OCI-LY1 (cell line): ENCODE data around the gene ZAR1L.

Source experiments
- H2AFZ ChIP-seq: fragments of 200-600 bp; sonication (generic), shearing (Covaris generic); 2 replicates; pipeline ENCODE4 v1.6.0; 2014; ENCODE audit warnings: antibody characterized with exemption, mild to moderate bottlenecking, low read length
- H3F3A ChIP-seq: fragments of 200-600 bp; sonication (generic), shearing (Covaris generic); 2 replicates; pipeline ENCODE4 v1.6.0; 2014; ENCODE audit warnings: mild to moderate bottlenecking, antibody characterized with exemption, low read length, moderate library complexity; ENCODE audit not compliant: insufficient read depth
- H3K27ac ChIP-seq: fragments of 200-600 bp; sonication (generic); 2 replicates; pipeline ENCODE4 v1.5.1; 2014; ENCODE audit warnings: low read length, mixed run types, mild to moderate bottlenecking, low read depth; ENCODE audit not compliant: poor library complexity, severe bottlenecking
- H3K27me3 ChIP-seq: fragments of 200-600 bp; sonication (generic); 2 replicates; pipeline ENCODE4 v1.6.0; 2014; ENCODE audit warnings: antibody characterized with exemption, mild to moderate bottlenecking, low read length, moderate library complexity; ENCODE audit not compliant: insufficient read depth
- H3K36me3 ChIP-seq: fragments of 200-600 bp; sonication (generic); 2 replicates; pipeline ENCODE4 v1.6.1; 2014; ENCODE audit warnings: mild to moderate bottlenecking, antibody characterized with exemption, low read length, moderate library complexity, mixed read lengths; ENCODE audit not compliant: insufficient read depth
- H3K4me1 ChIP-seq: fragments of 200-600 bp; sonication (generic); 2 replicates; pipeline ENCODE4 v1.5.1; 2014; ENCODE audit warnings: mild to moderate bottlenecking, low read length, moderate library complexity; ENCODE audit not compliant: insufficient read depth, severe bottlenecking
- H3K4me2 ChIP-seq: fragments of 200-600 bp; sonication (generic), shearing (Covaris generic); 2 replicates; pipeline ENCODE4 v1.6.1; 2014; ENCODE audit warnings: low read length
- H3K4me3 ChIP-seq: fragments of 200-600 bp; sonication (generic); 2 replicates; pipeline ENCODE4 v1.5.1; 2014; ENCODE audit warnings: low read length, low read depth, mild to moderate bottlenecking, mixed read lengths; ENCODE audit not compliant: poor library complexity, severe bottlenecking
- H3K79me2 ChIP-seq: fragments of 200-600 bp; shearing (Covaris generic); 2 replicates; pipeline ENCODE4 v1.6.1; 2016; ENCODE audit warnings: mixed run types, low read length, mixed read lengths; ENCODE audit not compliant: insufficient read depth
- H3K9ac ChIP-seq: fragments of 200-600 bp; sonication (generic), shearing (Covaris generic); 2 replicates; pipeline ENCODE4 v1.6.1; 2014; ENCODE audit warnings: mild to moderate bottlenecking, low read length, mixed read lengths
- H3K9me2 ChIP-seq: fragments of 200-600 bp; sonication (generic), shearing (Covaris generic); 2 replicates; pipeline ENCODE4 v1.6.1; 2014; ENCODE audit warnings: low read depth, mild to moderate bottlenecking, low read length, mixed read lengths
- H3K9me3 ChIP-seq: fragments of 200-600 bp; shearing (Covaris generic); 2 replicates; pipeline ENCODE4 v1.6.1; 2014; ENCODE audit warnings: low read length, mixed read lengths
- H4K20me1 ChIP-seq: fragments of 200-600 bp; sonication (generic), shearing (Covaris generic); 2 replicates; pipeline ENCODE4 v1.6.0; 2016; ENCODE audit warnings: mild to moderate bottlenecking, low read length; ENCODE audit not compliant: insufficient read depth
- EZH2 ChIP-seq: fragments of 200-600 bp; sonication (generic), shearing (Covaris generic); IDR thresholded peaks from 2 replicates; pipeline ENCODE4 v1.8.0; 2017; ENCODE audit warnings: borderline replicate concordance, mixed run types, mild to moderate bottlenecking, antibody characterized with exemption, low read length, moderate library complexity, mixed read lengths
- TF ChIP-seq, protein P1 (sequence below): fragments of 200-600 bp; sonication (generic), shearing (Covaris generic); IDR thresholded peaks from 2 replicates; pipeline ENCODE4 v1.5.1; 2017; ENCODE audit warnings: mild to moderate bottlenecking, antibody characterized with exemption, low read length, moderate library complexity, mixed read lengths

The ZAR1L gene

DNA sequence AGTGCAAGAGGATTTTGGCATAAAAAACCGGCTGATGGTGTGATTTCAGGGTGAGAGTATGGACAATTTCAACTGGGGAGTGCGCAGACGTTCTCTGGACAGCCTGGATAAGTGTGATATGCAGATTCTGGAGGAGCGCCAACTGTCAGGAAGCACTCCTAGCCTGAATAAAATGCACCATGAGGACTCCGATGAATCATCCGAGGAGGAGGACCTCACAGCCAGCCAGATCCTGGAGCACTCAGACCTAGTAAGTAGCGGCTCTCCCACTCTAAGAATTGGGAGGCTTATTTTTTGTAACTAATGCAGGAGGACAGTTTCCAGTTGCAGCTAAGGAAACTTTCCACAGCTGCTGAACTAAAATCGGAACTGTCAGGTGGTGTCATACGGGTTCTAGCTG, 53.6 kb downstream of the ZAR1L start:
- Histone ChIP-seq H2AFZ (no peak overlapping the region), H3K4me2 (no peak overlapping the region), H3K9me2 (no peaks in the 10 kb centered on the region), H4K20me1 (no peaks in the 10 kb centered on the region), H3K79me2 (no peaks in the 10 kb centered on the region), H3K27ac (no peak overlapping the region), H3K4me3 (no peak overlapping the region), H3K4me1 (no peaks in the 10 kb centered on the region), H3K27me3 (no peaks in the 10 kb centered on the region), H3K9me3 (no peaks in the 10 kb centered on the region), H3K36me3 (no peaks in the 10 kb centered on the region), H3F3A (no peaks in the 10 kb centered on the region), H3K9ac (no peak overlapping the region)
- TF ChIP-seq, protein P1, sequence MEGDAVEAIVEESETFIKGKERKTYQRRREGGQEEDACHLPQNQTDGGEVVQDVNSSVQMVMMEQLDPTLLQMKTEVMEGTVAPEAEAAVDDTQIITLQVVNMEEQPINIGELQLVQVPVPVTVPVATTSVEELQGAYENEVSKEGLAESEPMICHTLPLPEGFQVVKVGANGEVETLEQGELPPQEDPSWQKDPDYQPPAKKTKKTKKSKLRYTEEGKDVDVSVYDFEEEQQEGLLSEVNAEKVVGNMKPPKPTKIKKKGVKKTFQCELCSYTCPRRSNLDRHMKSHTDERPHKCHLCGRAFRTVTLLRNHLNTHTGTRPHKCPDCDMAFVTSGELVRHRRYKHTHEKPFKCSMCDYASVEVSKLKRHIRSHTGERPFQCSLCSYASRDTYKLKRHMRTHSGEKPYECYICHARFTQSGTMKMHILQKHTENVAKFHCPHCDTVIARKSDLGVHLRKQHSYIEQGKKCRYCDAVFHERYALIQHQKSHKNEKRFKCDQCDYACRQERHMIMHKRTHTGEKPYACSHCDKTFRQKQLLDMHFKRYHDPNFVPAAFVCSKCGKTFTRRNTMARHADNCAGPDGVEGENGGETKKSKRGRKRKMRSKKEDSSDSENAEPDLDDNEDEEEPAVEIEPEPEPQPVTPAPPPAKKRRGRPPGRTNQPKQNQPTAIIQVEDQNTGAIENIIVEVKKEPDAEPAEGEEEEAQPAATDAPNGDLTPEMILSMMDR, result no peak

DNA sequence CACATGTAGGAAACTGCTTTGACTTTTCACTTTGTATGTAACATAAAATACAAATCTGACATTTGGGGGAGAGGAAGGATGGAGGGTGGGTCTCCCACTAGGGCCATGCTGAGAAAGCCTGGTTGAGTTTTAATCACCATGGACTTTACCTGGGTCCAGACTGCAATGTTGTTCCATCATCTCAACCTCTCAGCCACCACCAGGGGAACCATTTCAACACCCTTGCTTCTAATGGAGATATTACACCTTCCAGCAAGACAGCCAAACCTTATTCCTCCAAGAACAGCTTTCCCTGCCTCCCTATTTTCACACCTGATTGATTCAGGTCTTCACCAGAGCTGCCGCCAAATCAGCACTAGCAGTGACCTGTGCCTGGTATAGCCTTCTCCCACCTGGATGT, 56.0 kb downstream of the ZAR1L start:
- H3K4me2 ChIP-seq, result no peak overlapping the region
- H3K4me3 ChIP-seq, result no peak overlapping the region
- no peak overlapping the region for H3K9ac ChIP-seq
- no peaks in the 10 kb centered on the region for H4K20me1 ChIP-seq
- TF ChIP-seq, protein P1, result peak; percentile 6; the same call in 1 of the 2 replicates
- TF ChIP-seq EZH2, result no peak
- no peak overlapping the region for H3K27ac ChIP-seq
- no peaks in the 10 kb centered on the region for H3K9me2 ChIP-seq
- H3F3A ChIP-seq, result no peaks in the 10 kb centered on the region
- no peak overlapping the region for H2AFZ ChIP-seq
- no peaks in the 10 kb centered on the region for H3K4me1 ChIP-seq
- H3K36me3 ChIP-seq, result no peaks in the 10 kb centered on the region
- H3K27me3 ChIP-seq, result no peaks in the 10 kb centered on the region
- no peaks in the 10 kb centered on the region for H3K9me3 ChIP-seq
- no peaks in the 10 kb centered on the region for H3K79me2 ChIP-seq

DNA sequence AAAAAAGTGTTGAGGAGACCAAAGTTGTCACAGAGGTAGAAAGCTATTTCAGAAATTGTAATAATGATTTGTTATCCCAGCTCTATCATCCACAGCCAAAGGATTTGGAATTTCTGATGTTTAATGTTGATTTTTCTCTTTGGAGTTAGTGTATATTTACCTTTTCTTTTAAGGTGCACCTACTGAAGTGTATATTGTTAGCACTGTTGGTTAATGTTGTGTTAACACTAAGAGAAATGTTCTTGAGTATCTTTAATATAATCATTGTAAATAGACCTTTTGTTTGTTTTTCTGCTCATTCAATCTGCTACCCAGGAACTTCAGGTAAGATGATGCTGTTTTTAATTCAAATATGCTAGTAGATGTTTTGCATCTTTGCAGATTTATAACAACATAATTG, 57.5 kb downstream of the ZAR1L start:
- H4K20me1 ChIP-seq, result no peaks in the 10 kb centered on the region
- no peaks in the 10 kb centered on the region for H3F3A ChIP-seq
- H3K9ac ChIP-seq, result no peak overlapping the region
- H3K4me1 ChIP-seq, result no peaks in the 10 kb centered on the region
- TF ChIP-seq, protein P1, result no peak
- no peak for TF ChIP-seq EZH2
- H2AFZ ChIP-seq, result no peak overlapping the region
- no peaks in the 10 kb centered on the region for H3K27me3 ChIP-seq
- H3K9me2 ChIP-seq, result no peaks in the 10 kb centered on the region
- no peaks in the 10 kb centered on the region for H3K36me3 ChIP-seq
- no peaks in the 10 kb centered on the region for H3K79me2 ChIP-seq
- H3K4me3 ChIP-seq, result no peak overlapping the region
- H3K27ac ChIP-seq, result no peak overlapping the region
- no peaks in the 10 kb centered on the region for H3K9me3 ChIP-seq
- no peak overlapping the region for H3K4me2 ChIP-seq
